ENCODE measurements around the gene POLE2.
"Not testable (repeated sequence)": the region's sequence is repeated elsewhere in the genome, so short reads cannot be mapped to it uniquely, and the experiment has no call there.

Gene POLE2, protein sequence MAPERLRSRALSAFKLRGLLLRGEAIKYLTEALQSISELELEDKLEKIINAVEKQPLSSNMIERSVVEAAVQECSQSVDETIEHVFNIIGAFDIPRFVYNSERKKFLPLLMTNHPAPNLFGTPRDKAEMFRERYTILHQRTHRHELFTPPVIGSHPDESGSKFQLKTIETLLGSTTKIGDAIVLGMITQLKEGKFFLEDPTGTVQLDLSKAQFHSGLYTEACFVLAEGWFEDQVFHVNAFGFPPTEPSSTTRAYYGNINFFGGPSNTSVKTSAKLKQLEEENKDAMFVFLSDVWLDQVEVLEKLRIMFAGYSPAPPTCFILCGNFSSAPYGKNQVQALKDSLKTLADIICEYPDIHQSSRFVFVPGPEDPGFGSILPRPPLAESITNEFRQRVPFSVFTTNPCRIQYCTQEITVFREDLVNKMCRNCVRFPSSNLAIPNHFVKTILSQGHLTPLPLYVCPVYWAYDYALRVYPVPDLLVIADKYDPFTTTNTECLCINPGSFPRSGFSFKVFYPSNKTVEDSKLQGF

DNA sequence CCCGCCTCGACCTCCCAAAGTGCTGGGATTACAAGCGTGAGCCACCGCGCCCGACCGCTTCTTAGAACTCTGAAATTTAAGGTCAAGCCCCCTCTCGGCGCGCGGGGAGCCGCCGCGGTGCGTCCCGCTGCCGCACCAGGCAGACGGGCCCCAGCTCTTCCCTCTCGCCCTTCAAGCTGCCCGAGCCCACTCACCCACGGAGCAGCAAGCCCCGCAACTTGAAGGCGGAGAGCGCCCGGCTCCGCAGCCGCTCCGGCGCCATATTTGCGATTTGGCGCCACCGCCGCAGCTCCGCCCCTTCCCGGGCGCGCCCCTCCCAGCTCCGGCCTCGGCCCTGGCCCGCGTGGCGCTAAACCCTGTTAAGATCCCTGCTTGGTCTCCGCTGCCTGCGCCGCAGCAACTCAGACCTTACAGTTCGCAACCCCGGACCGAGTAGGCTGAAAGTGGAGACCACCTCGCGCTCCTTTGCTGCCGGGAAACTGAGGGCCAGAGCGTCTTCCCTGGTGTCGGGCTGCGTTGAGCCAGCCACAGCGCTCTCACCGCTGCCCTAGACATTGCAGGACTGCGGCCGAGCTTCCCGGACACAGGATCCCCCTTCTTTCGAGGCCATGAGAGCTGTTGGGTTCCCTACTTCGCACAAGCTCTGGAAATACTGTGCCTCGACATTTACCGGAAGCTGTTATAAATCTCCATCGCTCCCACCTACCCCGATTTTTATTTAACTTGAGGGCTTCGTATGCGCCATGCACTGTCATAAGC, at the start of gene POLE2:
TSS of gene POLE2 (minus strand) at position 273 of the 759 bp plus-strand sequence. CDS start at position 262, 11 bp downstream.
- DNase-seq: peak; percentile 69 to 76

DNA sequence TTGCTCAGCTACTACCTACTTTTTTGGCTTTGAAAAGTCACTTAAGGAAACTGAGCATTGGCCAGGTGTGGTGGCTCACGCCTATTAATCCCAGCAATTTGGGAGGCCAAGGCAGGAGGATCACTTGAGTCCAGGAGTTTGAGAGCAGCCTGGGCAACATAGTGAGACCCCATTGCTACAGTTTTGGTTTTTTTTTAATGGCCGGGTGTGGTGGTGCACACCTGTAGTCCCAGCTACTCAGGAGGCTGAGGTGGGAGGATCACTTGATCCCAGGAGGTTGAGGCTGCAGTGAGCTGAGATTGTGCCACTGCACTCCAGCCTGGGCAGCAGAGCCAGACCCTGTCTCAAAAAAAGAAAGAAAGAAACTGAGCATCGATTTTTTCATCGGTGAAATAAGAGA, 47.7 kb upstream of the POLE2 start:
- not testable (repeated sequence) for DNase-seq

DNA sequence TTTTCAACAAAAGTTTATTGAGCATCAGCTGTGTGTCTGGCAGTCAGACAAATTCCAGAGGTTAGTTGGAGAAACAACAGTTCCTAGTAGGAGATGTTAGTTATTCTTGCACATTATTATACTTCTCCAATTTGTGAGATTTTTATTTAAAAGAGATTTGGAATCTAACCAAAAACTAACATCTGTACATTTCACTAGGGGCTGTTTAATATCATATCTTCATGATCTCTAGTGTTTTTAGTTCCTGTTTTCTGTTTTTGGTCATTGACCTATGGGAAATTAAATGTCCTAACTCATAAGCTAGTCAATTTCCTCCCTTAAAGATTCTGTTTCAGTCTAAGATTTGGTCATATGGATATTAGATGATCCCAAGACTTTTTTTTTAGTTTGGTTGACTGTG, 45.8 kb upstream of the POLE2 start:
- DNase-seq: no peak

DNA sequence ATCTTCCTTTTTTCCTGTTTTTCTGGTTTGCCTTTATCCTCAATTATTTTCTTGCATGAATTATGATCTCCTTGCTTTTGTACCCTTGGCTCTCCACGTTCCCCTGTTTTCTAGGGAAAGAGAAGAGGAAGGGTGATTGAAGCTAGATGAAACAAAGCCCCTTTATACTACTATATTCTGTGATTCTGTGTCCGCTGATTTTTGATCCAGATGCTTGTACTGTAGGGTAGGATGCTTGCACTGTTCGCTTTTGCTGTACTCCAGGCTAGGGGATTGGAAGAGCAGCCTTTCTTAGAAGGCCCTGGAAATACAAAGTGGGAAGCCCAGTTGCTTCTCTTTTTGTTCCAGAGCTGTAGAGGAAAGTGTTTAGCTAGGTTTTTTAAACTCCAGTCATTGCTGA, 44.9 kb upstream of the POLE2 start:
- DNase-seq: no peak

DNA sequence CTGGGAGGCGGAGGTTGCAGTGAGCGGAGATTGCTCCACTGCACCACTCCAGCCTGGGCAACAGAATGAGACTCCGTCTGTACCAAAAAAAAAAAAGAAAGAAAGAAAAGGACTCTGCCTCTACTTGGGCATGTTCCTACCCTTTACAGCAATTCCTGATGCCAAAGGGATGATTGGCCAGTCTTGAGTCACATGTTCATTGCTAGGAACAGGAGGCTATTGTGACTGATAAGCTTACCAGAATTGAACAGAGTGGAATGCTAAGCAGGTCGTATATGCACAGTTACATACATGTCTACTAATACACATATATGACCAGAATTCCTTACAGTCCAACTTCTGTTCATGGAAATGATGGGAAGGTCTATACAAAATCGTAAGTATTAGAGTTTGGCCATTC, 39.2 kb upstream of the POLE2 start:
- DNase-seq: no peak

DNA sequence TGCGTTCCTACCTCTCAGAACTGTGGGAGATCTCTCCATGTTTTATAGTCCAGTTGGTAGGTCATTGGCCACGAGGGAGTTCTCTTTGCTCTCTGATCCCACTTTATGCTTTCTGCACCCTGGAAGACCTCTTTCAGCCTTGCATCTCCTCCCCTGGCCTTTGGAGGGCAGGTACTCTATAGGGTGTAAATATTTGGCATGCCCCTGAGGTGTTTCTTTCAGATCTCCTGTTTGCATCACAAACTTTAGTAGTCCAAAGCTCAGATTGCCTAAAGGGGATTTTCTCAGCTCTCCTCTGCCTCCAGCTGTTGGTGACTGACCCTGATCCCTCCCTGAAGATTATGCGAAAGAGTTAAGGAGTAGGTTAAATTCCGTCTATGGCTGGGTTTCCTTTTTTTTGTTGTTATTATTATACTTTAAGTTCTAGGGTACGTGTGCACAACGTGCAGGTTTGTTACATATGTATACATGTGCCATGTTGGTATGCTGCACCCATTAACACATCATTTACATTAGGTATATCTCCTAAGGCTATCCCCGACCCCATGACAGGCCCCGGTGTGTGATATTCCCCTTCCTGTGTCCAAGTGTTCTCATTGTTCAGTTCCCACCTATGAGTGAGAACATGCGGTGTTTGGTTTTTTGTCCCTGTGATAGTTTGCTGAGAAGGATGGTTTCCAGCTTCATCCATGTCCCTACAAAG, 33.9 kb upstream of the POLE2 start:
- DNase-seq: not testable (repeated sequence)

DNA sequence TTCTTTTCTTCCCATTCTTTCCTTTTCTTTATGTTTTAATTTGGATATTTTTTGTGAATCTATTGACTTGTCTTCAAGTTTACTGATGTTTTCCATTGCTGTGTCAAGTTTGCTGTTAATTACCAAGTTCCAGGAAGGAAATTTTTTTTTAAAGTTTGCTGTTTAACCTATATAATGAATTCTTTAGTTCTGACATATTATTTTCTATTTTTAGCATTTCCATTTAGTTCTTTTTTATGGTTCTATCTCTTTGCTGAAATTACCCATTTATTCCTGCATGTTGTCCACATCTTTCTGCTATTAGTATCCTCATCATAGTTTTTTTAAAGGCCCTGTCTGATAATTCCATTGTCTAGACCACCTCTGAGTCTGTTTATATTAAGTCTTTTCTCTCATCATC, 32.7 kb upstream of the POLE2 start:
- DNase-seq: no peak

DNA sequence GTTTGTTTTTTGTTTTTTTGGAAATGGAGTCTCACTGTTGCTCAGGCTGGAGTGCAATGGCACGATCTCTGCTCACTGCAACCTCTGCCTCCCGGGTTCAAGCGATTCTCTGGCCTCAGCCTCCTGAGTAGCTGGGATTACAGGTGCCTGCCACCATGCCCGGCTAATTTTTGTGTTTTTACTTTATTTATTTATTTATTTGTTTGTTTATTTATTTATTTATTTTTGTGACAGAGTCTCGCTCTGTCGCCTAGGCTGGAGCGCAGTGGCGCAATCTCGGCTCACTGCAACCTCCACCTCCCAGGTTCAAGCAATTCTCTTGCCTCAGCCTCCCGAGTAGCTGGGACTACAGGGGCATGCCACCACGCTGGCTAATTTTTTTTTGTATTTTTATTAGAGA, 23.0 kb upstream of the POLE2 start:
- not testable (repeated sequence) for DNase-seq

DNA sequence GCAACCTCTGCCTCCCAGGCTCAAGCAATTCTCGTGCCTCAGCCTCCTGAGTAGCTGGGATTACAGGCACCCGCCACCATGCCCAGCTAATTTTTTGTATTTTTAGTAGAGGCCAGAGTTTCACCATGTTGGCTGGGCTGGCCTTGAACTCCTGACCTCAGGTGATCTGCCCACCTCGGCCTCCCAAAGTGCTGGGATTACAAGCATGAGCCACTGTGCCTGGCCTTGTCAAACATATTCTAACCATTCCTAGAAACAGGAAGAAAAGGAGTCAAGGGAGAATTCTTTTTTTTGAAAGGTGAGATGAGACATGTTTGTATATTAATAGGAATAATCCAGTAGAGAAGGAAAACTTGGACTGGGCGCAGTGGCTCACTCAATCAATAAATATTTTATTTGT, 16.5 kb upstream of the POLE2 start:
- DNase-seq: not testable (repeated sequence)

DNA sequence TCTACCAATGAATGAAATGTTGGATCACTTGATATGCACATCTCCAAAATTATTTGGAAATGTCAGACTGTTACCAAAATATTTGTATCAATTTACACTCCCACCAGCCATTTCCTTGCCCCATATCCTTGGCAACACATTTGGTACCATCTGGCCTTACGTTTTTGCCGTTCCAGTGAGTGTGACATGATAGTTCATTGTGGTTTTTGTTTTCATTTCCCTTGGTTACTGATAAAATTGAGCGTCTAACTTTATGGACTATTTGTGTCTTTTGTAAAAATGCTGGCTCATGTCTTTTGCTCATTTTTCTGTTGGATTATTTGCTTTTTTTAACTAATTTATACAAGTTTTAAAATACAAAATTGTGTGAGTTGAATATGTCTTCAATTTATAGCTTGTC, 16.0 kb upstream of the POLE2 start:
- DNase-seq: no peak

DNA sequence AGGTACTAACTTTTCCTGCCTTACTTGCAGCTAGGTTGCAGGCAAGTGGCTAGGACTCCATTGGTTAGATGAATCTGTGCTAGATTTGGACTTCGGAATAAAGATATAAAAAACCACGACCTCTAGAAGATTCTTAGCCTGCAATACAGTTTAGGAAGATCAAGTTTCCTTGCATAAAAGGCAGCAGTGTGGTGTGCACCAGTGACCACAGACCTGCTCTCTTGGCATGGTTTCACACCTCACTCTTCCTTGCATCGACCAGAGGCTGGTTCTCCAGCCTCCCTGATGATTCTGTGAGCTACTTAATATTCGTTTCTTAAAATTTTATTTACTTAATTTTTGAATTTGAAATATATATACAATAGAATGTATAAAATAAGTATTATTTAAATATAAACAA, 14.7 kb upstream of the POLE2 start:
- DNase-seq: no peak

DNA sequence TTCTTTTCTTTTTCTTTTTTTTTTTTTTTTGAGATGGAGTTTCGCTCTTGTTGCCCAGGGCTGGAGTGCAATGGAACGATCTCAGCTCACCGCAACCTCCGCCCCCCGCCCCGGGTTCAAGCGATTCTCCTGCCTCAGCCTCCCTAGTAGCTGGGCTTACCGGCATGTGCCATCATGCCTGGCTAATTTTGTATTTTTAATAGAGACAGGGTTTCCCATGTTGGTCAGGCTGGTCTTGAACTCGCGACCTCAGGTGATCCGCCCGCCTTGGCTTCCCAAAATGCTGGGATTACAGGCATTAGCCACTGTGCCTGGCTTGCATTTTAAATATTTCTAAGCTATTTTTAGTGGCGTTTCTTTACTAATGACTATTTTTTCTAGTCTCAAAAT, 5.7 kb upstream of the POLE2 start:
- DNase-seq: not testable (repeated sequence)

DNA sequence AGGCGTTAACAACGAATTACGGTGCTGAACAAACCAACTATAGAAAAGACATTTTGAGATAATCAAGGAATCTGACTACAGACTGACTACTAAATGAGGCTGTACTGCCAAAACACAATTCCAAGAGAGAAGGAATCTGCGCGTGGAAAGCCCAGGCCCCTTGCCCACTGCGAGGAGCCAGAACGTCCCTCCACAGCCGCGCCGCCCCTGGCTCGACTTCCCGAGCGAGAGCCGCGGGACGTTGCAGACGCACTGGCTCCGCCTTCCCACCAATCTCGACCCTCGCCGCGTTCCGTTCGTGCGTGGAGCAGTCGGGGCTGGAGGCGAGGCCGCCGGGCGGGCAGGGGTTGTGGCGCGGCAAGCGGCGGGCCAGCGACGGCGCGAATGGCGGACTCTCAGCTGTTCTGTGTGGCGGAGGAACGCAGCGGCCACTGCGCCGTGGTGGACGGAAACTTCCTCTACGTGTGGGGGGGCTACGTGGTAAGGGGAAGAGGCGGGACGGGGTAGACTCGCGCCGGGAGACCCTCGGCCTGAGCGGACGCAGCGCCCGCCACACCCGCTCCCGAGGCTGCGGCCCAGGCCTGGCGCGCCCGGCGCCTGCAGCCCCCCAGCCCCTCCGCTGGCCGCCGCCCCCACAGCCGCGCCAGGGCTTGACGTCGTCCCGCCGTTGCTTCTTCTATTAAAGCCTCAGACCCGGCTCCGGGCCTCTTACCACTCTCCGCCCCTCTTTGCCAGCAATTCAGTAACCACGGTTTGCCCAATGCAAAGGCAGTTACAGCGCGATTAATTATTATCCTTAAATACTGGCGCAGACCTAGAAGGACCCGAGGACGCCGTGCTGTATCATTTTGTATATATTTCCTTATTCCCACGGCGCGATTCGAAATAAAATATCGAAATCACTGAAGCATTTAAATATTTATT, 5.1 kb upstream of the POLE2 start, which contains the start of gene KLHDC1:
TSS of gene KLHDC1 (plus strand) at position 310 of the 924 bp plus-strand sequence. CDS start at position 385, 75 bp downstream.
- DNase-seq: peak; percentile 76 to 80

DNA sequence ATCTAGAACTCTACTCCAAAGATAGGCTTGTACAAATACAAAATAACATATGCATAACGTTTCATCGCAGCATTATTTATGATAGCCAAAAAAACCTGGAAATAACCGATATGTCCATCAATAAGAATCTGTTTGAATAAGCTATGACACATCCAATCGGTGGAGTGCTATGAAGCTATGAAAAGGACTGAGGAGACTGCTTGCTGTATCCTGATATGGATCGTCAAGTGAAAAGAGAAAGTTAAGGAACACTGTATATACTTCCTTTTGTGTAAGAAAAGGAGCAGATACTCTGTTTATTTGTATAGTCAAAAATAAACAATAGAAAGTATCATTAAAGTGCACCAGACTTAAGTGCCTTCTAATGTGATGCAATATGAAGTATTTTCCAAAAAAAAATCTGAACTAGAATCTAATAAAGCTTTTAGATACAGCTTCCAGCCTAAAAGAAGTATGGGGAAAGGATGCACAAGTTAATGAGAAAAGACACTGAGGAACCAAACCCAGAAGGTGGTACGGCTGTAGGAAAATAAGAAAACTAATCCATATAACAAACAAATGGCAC, 4.3 kb upstream of the POLE2 start:
- DNase-seq: no peak

DNA sequence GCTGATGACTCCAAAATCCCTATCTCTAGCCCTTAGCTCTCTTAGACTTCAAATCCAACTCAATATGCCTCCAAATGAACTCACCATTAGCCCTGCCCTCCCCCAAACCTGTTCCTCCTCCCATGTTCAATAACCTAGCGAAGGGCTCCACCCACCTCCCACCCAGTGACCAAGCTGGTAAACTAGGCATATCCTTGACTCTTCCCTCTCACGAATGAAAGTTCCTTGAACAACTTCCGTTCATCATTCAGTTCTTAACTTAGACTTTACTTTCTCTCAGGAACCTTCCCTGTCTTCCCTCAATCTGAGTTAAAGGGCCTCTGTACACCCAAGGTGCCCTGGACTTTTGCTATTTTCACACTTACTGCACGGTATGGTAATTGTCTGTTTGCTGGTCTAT, 3.0 kb upstream of the POLE2 start:
- DNase-seq: no peak

DNA sequence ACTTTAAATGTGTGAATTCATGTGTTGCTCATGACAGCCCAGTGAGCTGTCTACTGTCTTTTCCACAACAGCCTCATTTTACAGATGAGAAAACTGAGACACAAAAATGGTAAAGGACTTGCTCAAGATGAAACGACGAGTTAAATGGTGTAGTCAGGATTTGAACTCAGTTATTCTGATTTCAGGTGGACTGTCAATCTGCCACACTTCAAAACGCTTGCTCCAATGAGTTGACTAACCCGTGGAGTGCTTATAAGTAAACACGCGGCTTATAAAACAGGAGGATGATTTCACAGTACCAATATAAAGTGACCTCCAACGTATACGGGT, 652 bp upstream of the POLE2 start:
- no peak for DNase-seq

DNA sequence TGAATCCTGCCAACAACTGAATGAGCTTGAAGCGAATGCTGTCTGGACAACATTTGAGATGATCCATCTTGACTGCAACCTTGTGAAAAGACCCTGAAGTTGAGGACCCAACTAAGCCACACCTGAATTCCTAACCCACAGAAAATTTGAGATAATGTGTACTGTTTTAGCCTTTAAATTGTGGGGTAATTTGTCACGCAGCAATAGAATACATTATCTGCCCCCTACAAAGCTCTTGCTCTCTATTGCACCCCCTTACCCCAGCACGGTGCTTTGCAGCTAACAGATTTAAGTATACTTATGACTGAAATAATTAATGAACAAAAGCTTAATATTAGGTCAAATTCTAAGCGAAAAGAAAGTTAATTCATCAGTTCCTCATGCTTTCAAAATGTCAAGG, 1.6 kb downstream of the POLE2 start:
- no peak for DNase-seq

DNA sequence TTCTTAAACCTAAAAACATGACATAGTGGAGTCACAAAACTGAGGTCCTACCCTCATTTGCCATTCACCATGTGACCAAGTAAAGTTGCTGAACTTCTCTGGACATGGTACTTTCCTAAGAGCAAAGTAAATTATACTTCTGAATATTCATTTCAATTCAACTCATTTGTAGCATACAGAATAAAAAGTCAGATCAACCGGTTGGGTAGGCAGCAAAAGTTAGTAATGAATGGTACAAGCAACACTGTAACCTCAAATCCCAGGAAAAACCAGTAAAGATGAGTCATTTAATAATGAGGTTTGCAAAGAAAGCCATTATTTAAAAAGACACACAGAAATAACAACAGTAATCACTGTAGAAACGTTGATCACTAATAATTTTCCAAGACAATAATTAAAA, 8.7 kb downstream of the POLE2 start:
- no peak for DNase-seq

DNA sequence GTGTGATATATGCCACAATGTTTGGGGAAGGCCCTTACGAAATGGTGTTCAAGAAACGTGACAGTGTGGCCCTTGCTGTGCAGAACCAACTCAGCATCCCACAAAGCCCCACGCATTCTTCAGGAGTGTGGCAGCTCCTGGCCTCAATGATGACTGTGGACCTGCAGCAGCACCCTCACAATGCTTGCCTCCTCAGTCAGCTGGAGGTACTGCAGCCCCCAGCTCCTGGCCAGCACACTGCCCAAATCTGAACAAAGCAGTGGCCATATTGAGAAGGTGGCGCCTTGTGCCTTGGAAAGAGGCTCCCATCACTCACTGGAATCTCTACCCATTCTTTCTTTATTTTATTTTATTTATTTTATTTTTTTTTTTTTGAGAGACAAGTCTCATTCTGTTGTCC, 10.4 kb downstream of the POLE2 start:
- DNase-seq: no peak

DNA sequence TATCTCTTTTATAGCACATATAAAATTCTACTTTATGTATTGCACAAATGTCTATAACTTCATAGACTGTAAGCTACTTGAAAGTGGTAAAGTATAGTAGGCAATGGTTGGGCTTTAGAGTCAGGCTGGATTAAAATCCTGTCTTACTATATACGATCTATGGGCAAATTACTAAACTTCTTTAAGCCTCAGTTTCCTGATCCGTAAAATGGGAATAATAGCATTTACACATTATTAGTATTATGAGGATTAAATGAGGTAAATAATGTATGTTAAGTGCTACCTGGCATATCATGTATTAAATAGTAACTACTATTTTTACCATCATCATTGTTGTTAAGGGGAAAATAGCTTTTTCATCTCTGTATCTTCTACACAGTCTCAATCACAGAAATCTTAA, 14.4 kb downstream of the POLE2 start:
- DNase-seq: no peak

DNA sequence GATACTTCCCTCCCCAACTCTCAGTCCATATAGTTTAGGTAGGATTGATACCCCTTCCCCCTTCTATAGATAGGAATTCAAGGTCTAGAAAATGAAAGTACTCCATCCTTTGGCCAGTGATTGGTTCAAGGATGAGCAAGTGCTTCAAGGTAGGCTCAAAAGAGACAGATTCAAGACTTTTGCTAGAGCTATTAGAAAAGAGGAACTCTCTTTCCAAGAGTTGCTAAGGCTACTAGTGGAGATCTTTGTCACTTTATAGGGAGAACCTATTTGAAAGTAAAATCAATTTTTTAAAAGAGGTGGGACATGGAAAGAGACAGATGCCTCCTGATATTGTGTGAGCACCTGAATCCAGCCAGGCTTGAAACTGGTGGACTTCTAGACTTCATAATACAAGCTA, 17.5 kb downstream of the POLE2 start:
- no peak for DNase-seq
